GM23338 (cell line): ENCODE results near the gene NIN. TPM values are rescaled to one million over a fixed set of nuclear protein-coding genes. Genes with fewer than 3 reads are reported as not detected.

Source experiments
- ATAC-seq: fragments of 200-7000 bp; cut with Tn5 transposase; 3 replicates; pipeline ENCODE4 v1.9.1; 2020
- DNase-seq: peaks from one replicate; pipeline ENCODE4 v3.0.0-alpha.2; 2015; ENCODE audit warnings: low spot score
- H2AFZ ChIP-seq: fragments of 200-600 bp; sonication (generic); 2 replicates; pipeline ENCODE4 v1.8.0; 2016; ENCODE audit warnings: antibody characterized with exemption, mild to moderate bottlenecking, moderate library complexity
- H3F3A ChIP-seq: fragments of 200-600 bp; sonication (generic); replicated peaks from 2 replicates; pipeline ENCODE4 v1.8.0; 2017; ENCODE audit warnings: antibody characterized with exemption, mixed run types, low read depth
- H3K27ac ChIP-seq: fragments of 200-600 bp; sonication (generic); 2 replicates; pipeline ENCODE4 v1.6.1; 2016; ENCODE audit warnings: low read depth
- H3K27me3 ChIP-seq: fragments of 200-600 bp; sonication (generic); 2 replicates; pipeline ENCODE4 v1.8.0; 2016; ENCODE audit warnings: mild to moderate bottlenecking, mixed run types, moderate library complexity; ENCODE audit not compliant: insufficient read depth
- H3K36me3 ChIP-seq: fragments of 200-600 bp; sonication (generic); 2 replicates; pipeline ENCODE4 v1.8.0; 2016; ENCODE audit warnings: mild to moderate bottlenecking; ENCODE audit not compliant: insufficient read depth
- H3K4me1 ChIP-seq: fragments of 200-600 bp; sonication (generic); 2 replicates; pipeline ENCODE4 v1.8.0; 2016; ENCODE audit warnings: mild to moderate bottlenecking, moderate library complexity; ENCODE audit not compliant: insufficient read depth
- H3K4me2 ChIP-seq: fragments of 200-600 bp; sonication (generic); 2 replicates; pipeline ENCODE4 v1.7.1; 2017; ENCODE audit warnings: mixed run types
- H3K4me3 ChIP-seq: fragments of 200-600 bp; sonication (generic); 2 replicates; pipeline ENCODE4 v1.6.1; 2016; ENCODE audit warnings: mixed run types
- H3K79me2 ChIP-seq: fragments of 200-600 bp; sonication (generic); replicated peaks from 2 replicates; pipeline ENCODE4 v1.8.0; 2017; ENCODE audit warnings: mild to moderate bottlenecking; ENCODE audit not compliant: insufficient read depth
- H3K9me2 ChIP-seq: fragments of 200-600 bp; sonication (generic); 2 replicates; pipeline ENCODE4 v1.8.0; 2017; ENCODE audit not compliant: insufficient read depth
- H4K20me1 ChIP-seq: fragments of 200-600 bp; sonication (generic); replicated peaks from 2 replicates; pipeline ENCODE4 v1.8.0; 2017; ENCODE audit warnings: mild to moderate bottlenecking; ENCODE audit not compliant: insufficient read depth
- H3K27ac Mint-ChIP-seq: 2 replicates; pipeline ENCODE4 v1.8.0; 2020; ENCODE audit warnings: inconsistent platforms, mild to moderate bottlenecking, moderate library complexity, mixed read lengths
- H3K27me3 Mint-ChIP-seq: 3 replicates; pipeline ENCODE4 v1.8.0; 2022; ENCODE audit warnings: low read depth, mild to moderate bottlenecking, moderate library complexity, mixed read lengths, inconsistent platforms; ENCODE audit not compliant: insufficient read depth, poor library complexity
- H3K36me3 Mint-ChIP-seq: 3 replicates; pipeline ENCODE4 v1.8.0; 2021; ENCODE audit warnings: low read depth, mild to moderate bottlenecking, inconsistent platforms, moderate library complexity, mixed read lengths
- H3K4me1 Mint-ChIP-seq: 3 replicates; pipeline ENCODE4 v1.8.0; 2020; ENCODE audit warnings: mild to moderate bottlenecking, inconsistent platforms, mixed read lengths
- H3K4me3 Mint-ChIP-seq: 3 replicates; pipeline ENCODE4 v1.8.0; 2021; ENCODE audit warnings: moderate library complexity, mild to moderate bottlenecking, inconsistent platforms, mixed read lengths
- H3K9me3 Mint-ChIP-seq: 3 replicates; pipeline ENCODE4 v1.8.0; 2020; ENCODE audit warnings: moderate library complexity, mild to moderate bottlenecking, inconsistent platforms, mixed read lengths
- CTCF ChIP-seq, 2 experiments: fragments of 200-600 bp in 1 of 2; sonication (generic) in 1 of 2; conservative IDR thresholded peaks; 2 replicates each; pipeline versions ENCODE4 v1.5.1 to v1.6.1; 2016 to 2017; ENCODE audit warnings: antibody characterized with exemption in 2 of 2, low read depth in 2 of 2, mild to moderate bottlenecking in 2 of 2, moderate library complexity in 1 of 2
- EZH2phosphoT487 ChIP-seq: fragments of 200-600 bp; sonication (generic); IDR thresholded peaks from one replicate; pipeline ENCODE4 v1.8.1; 2018; ENCODE audit warnings: antibody characterized with exemption; ENCODE audit not compliant: unreplicated experiment
- JUNB ChIP-seq: IDR thresholded peaks from one replicate; pipeline ENCODE4 v1.6.1; 2016; ENCODE audit warnings: antibody characterized with exemption; ENCODE audit not compliant: unreplicated experiment
- STAT1 ChIP-seq: IDR thresholded peaks from one replicate; pipeline ENCODE4 v1.6.1; 2016; ENCODE audit warnings: antibody characterized with exemption; ENCODE audit not compliant: unreplicated experiment
- ZNF114 ChIP-seq: fragments of 250-450 bp; sonication (Bioruptor Pico); IDR thresholded peaks from 2 replicates; pipeline ENCODE4 v1.5.0; 2020; ENCODE audit warnings: mild to moderate bottlenecking, moderate library complexity
- ZNF462 ChIP-seq: fragments of 250-450 bp; sonication (Bioruptor Pico); IDR thresholded peaks from 2 replicates; pipeline ENCODE4 v1.5.0; 2020; ENCODE audit warnings: mild to moderate bottlenecking, moderate library complexity
- polyA plus RNA-seq: library from polyadenylated mRNA; unstranded; fragments of >200 nt; fragmentation: Nextera tagmentation; extraction: Ambion mirVana; gene quantifications from 2 replicates; pipeline ENCODE4 v1.2.1, GENCODE V29; 2016
- total RNA-seq: library from RNA; depleted of rRNA; stranded (reverse); fragments of >200 nt; shearing (Covaris generic); gene quantifications from 2 replicates; pipeline ENCODE4 v1.2.3, GENCODE V29; 2014

NIN gene
- total and polyA plus RNA-seq, 2 experiments from 2014 or later: 7.4 to 17.4 TPM

- TF ChIP-seq ZNF462 (CRISPR knock-in tag): no peak
These were observed 113.2 kb downstream of the NIN start (continued) for GRCh38 chr14:50717811-50718210.

GRCh38 chr14:50714450-50715073, 116.4 kb downstream of the NIN start:
- Histone ChIP-seq H3K4me3 (no peak overlapping the region), H3F3A (no peaks in the 10 kb centered on the region), H4K20me1 (no peaks in the 10 kb centered on the region), H3K4me1 (no peaks in the 10 kb centered on the region), H3K79me2 (no peaks in the 10 kb centered on the region), H3K27me3 (no peaks in the 10 kb centered on the region), H3K4me2 (no peak overlapping the region), H3K9me2 (no peaks in the 10 kb centered on the region), H3K36me3 (no peaks in the 10 kb centered on the region), H3K27ac (no peak overlapping the region), H2AFZ (no peak overlapping the region)
- H3K4me1 Mint-ChIP-seq: no peaks in the 10 kb centered on the region
- H3K27ac Mint-ChIP-seq: no peak overlapping the region
- no peaks in the 10 kb centered on the region for H3K9me3 Mint-ChIP-seq
- no peaks in the 10 kb centered on the region for H3K36me3 Mint-ChIP-seq
- ATAC-seq (peak; percentile 79), DNase-seq (peak; percentile 61)
- no peak overlapping the region for H3K4me3 Mint-ChIP-seq
- peaks cover 3% of the 10 kb centered on the region for H3K27me3 Mint-ChIP-seq
- no peak for TF ChIP-seq EZH2phosphoT487
- TF ChIP-seq ZNF114 (CRISPR knock-in tag): no peak
- peak; percentile 58 to 67 for TF ChIP-seq CTCF (conservative IDR thresholded peaks at IDR 0.05; ENCODE audit: low read depth in 2 of 2)
- no peak for TF ChIP-seq JUNB
- TF ChIP-seq ZNF462 (CRISPR knock-in tag): no peak; the same call in 1 of the 2 replicates
- TF ChIP-seq STAT1: no peak
